Spleen (tissue), 7 donors: ENCODE data around the gene CFAP107.

ENCODE experiments used
- POLR2A ChIP-seq, 3 donors: fragments of 450-650 bp; IDR thresholded peaks; one replicate each; pipeline ENCODE4 v1.5.1; 2017; ENCODE audit warnings: antibody characterized with exemption in 3 of 3, mild to moderate bottlenecking in 1 of 3
- POLR2AphosphoS5 ChIP-seq, 3 donors: sonication (generic); formaldehyde crosslinking; IDR thresholded peaks; one replicate each; pipeline ENCODE4 v1.5.1; 2017; ENCODE audit warnings: antibody characterized with exemption in 3 of 3
- TF ChIP-seq, protein P1 (sequence below), 11 experiments: fragments of 200-600 bp in 7 of 11; fragments of 450-650 bp in 4 of 11; sonication (generic) in 4 of 11; IDR thresholded peaks in 8 of 11; conservative IDR thresholded peaks in 3 of 11; 1 replicate in 7 of 11; 2 replicates in 4 of 11; pipeline versions ENCODE4 v1.4.0 to v1.8.0; 2016 to 2021; ENCODE audit warnings: antibody characterized with exemption in 11 of 11, inconsistent platforms in 4 of 11, mild to moderate bottlenecking in 1 of 11
- donor health status: DM: no; HTN: no; CAD: no; lungs with moderate emphysema.
- donor health status: DM: no; HTN: no; CAD: no.
- donor health status: DM: no; HTN: no; CAD: no.

DNA sequence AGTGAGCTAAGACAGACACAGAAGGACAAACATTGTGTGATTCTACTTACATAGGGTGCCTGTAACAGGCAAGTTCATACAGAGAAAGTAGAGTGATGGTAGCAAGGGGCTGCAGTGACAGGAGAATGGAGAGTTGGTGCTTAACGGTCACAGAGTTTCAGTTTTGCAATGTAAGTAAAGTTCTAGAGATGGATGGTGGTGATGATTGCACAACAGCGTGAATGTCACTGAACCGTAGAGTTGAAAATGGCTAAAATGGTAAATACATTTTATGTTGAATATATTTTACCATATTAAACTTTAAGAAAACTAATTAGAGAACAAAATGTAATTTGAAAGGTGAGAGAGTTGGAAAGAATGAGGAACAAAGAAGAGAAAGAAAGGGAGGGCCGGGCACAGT, 8.7 kb downstream of the CFAP107 start:
- TF ChIP-seq POLR2A (IDR thresholded peaks at IDR 0.05): no peak
- no peak for TF ChIP-seq POLR2AphosphoS5 (IDR thresholded peaks at IDR 0.05)
- TF ChIP-seq, protein P1, sequence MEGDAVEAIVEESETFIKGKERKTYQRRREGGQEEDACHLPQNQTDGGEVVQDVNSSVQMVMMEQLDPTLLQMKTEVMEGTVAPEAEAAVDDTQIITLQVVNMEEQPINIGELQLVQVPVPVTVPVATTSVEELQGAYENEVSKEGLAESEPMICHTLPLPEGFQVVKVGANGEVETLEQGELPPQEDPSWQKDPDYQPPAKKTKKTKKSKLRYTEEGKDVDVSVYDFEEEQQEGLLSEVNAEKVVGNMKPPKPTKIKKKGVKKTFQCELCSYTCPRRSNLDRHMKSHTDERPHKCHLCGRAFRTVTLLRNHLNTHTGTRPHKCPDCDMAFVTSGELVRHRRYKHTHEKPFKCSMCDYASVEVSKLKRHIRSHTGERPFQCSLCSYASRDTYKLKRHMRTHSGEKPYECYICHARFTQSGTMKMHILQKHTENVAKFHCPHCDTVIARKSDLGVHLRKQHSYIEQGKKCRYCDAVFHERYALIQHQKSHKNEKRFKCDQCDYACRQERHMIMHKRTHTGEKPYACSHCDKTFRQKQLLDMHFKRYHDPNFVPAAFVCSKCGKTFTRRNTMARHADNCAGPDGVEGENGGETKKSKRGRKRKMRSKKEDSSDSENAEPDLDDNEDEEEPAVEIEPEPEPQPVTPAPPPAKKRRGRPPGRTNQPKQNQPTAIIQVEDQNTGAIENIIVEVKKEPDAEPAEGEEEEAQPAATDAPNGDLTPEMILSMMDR (IDR thresholded peaks at IDR 0.05 in 8 of 11, conservative IDR thresholded peaks at IDR 0.05 in 3 of 11): no peak
